ENCODE measurements around the gene ZNF76. TPM values are rescaled to one million over a fixed set of nuclear protein-coding genes. Genes with fewer than 3 reads are reported as not detected.

ZNF76 gene
- total and polyA plus RNA-seq, 2 of the 13 experiments (the other 11 are each of a cell fraction or from before 2014, with no cell fraction given): 13.2 to 26.4 TPM

DNA sequence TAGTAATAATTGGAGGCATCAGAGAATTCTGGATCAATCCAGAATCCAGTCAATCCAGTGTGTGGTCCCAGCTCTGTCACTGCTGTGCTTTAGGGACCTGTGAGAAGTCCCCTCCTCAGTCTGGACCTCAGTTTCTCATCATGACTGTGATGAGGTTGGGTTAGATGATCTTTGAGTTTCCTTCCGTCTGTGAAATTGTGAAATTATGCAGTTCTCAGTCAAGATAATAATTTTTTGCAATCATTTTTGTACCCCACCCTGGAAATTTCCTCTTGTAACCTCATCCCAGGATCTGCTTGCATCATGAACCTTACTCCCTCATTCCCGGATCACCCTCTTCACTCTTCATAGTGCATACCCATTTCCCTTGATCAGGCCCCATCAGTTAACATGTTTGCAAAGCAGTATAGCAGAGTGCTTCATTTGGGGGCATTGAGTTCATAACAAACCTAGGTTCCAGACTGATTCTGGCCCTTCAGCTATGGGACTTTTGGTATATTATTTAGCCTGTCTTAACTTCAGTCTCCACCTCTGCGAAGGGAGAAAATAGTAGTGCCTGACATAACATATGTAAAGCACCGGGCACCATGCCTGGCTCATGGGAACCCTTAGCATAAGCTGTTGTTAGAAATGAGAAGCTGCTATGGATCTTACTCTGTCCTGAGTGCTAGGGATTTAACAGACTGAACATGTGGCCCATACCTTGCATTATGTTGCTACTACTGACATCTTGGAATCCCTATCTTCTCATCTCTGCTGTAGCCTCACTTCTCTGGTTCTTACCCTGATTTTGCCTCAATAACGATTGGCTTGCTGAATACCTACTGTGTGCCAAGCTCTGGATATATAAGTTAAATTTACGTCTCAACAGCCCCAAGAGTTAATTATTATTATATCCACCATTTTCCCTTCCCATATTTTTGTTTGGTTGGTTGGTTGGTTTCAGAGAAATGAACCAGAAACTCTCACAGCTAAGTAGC is 1.3 kb downstream of the ZNF76 start (continued):
- TF ChIP-seq, protein P1, sequence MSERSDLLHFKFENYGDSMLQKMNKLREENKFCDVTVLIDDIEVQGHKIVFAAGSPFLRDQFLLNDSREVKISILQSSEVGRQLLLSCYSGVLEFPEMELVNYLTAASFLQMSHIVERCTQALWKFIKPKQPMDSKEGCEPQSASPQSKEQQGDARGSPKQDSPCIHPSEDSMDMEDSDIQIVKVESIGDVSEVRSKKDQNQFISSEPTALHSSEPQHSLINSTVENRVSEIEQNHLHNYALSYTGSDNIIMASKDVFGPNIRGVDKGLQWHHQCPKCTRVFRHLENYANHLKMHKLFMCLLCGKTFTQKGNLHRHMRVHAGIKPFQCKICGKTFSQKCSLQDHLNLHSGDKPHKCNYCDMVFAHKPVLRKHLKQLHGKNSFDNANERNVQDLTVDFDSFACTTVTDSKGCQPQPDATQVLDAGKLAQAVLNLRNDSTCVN (CRISPR knock-in tag; IDR thresholded peaks at IDR 0.05; ENCODE audit: borderline replicate concordance): peak; percentile 35; the same call in 1 of the 2 replicates
- TF ChIP-seq, protein P2, sequence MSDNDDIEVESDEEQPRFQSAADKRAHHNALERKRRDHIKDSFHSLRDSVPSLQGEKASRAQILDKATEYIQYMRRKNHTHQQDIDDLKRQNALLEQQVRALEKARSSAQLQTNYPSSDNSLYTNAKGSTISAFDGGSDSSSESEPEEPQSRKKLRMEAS (IDR thresholded peaks at IDR 0.05): no peak

DNA sequence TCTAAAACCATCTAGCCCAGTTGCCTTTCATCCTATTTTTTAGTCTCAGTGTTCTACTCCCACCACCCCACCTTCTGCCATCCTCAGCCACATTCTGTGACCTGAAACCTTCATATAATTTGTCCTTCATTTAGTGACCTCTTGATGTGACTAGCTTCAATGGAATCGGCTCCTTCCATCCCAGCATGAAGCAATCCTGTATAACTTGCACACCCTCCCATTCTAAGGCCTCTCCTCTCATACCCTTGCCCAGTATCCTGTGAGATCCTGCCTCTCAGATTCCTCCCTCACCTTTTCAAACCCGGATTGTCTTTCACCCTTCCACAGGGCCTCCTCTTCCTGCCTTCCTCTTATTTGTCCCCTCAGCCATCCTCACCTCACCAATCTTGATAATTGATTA is 3.1 kb downstream of the ZNF76 start:
- peak; percentile 32; the same call in 1 of the 2 replicates for TF ChIP-seq CEBPB (IDR thresholded peaks at IDR 0.05; ENCODE audit: borderline replicate concordance, low read depth, low read length)
- no peak for TF ChIP-seq GPBP1L1 (CRISPR knock-in tag; IDR thresholded peaks at IDR 0.05)
- POLR2A ChIA-PET: no interaction called here

More for the DNA sequence above, 3.1 kb downstream of the ZNF76 start:
- no peaks in the 10 kb centered on the region for H3K9me3 ChIP-seq (ENCODE audit: low read length)
- H3K9ac ChIP-seq (ENCODE audit: insufficient read depth, low read depth, low read length): no peak overlapping the region
- ATAC-seq: no peak
- FAIRE-seq: no peak
- H3K79me2 ChIP-seq (ENCODE audit: insufficient read depth, low read length): peaks cover 7% of the 10 kb centered on the region
- no peak for DNase-seq (ENCODE audit: low spot score)
- in situ Hi-C loops (cut with HindIII; ENCODE audit: extremely low pct_ligation_motif_present, low pct_unique_long_range_greater_than_20kb): no loop called here
- no peak overlapping the region for H2AFZ ChIP-seq (ENCODE audit: low read length)
- BruUV-seq (replicated peaks): no TSS peak
- no peak overlapping the region for H3K4me3 ChIP-seq (replicated peaks in 1 of 3; ENCODE audit: insufficient read depth in 1 of 3, low read depth in 2 of 3, low read length in 3 of 3)
- no peak overlapping the region for H3K27ac ChIP-seq (ENCODE audit: extremely low read length, insufficient read depth, low read length)
- H3K4me2 ChIP-seq (ENCODE audit: low read depth, low read length): no peak overlapping the region
- intact Hi-C loops (cut with micrococcal nuclease; ENCODE audit: unreplicated experiment): no loop called here
- H3K36me3 ChIP-seq (replicated peaks in 1 of 2; ENCODE audit: control insufficient read depth in 1 of 2, insufficient read depth in 2 of 2, low read length in 2 of 2): no peaks in the 10 kb centered on the region
- peaks cover 49% of the 10 kb centered on the region for H3K4me1 ChIP-seq (ENCODE audit: insufficient read depth, low read length)
- H4K20me1 ChIP-seq (ENCODE audit: insufficient read depth, low read length): no peaks in the 10 kb centered on the region
- WGBS (ENCODE audit: low lambda C conversion rate): 65% methylated on average over 1 of the region's 2 CpGs
- CTCF ChIA-PET (ENCODE audit: low intra/inter-chr PET ratio, low total read pairs): no interaction called here
- no peaks in the 10 kb centered on the region; a peak in 1 of 5 replicates for H3K27me3 ChIP-seq (ENCODE audit: control insufficient read depth in 1 of 2, insufficient read depth in 2 of 2, low read length in 2 of 2)
